SK-N-DZ (cell line): ENCODE data around the gene ZNF280D.

Experiments used
- DNase-seq: peaks from one replicate; pipeline ENCODE4 v3.0.0-alpha.2; 2015; ENCODE audit warnings: low spot score

ZNF280D gene

GRCh38 chr15:56749982-56750381 lies 16.7 kb upstream of the ZNF280D start:
- DNase-seq, result no peak

- no peak for DNase-seq
These were observed 11.7 kb upstream of the ZNF280D start for GRCh38 chr15:56744701-56745683.

GRCh38 chr15:56741541-56741940 lies 8.2 kb upstream of the ZNF280D start:
- no peak for DNase-seq

- DNase-seq, result peak; percentile 11
These were observed 6.8 kb upstream of the ZNF280D start for GRCh38 chr15:56739964-56740640.

GRCh38 chr15:56739474-56739873 lies 6.2 kb upstream of the ZNF280D start:
- DNase-seq, result no peak

GRCh38 chr15:56737791-56738190 lies 4.5 kb upstream of the ZNF280D start:
- no peak for DNase-seq

GRCh38 chr15:56736881-56737707 lies 3.8 kb upstream of the ZNF280D start:
- no peak for DNase-seq

GRCh38 chr15:56736308-56736707 lies 3.0 kb upstream of the ZNF280D start:
- DNase-seq, result no peak

GRCh38 chr15:56735589-56735988 lies 2.3 kb upstream of the ZNF280D start:
- DNase-seq, result no peak

GRCh38 chr15:56734013-56734635 lies 815 bp upstream of the ZNF280D start:
- DNase-seq, result no peak

GRCh38 chr15:56732886-56733135 lies 498 bp downstream of the ZNF280D start:
- DNase-seq, result no peak

GRCh38 chr15:56732135-56732885 lies 999 bp downstream of the ZNF280D start:
- DNase-seq, result peak; percentile 43

GRCh38 chr15:56731548-56731947 lies 1.8 kb downstream of the ZNF280D start:
- DNase-seq, result no peak

- DNase-seq, result no peak
These were observed 3.7 kb downstream of the ZNF280D start for GRCh38 chr15:56729561-56729960.

GRCh38 chr15:56725386-56725785 lies 7.9 kb downstream of the ZNF280D start:
- no peak for DNase-seq

GRCh38 chr15:56724232-56724631 lies 9.1 kb downstream of the ZNF280D start:
- DNase-seq, result no peak

- DNase-seq, result no peak
These were observed 9.5 kb downstream of the ZNF280D start for GRCh38 chr15:56723787-56724186.

GRCh38 chr15:56719774-56720555 lies 13.3 kb downstream of the ZNF280D start:
- DNase-seq, result no peak

GRCh38 chr15:56719021-56719612 lies 14.2 kb downstream of the ZNF280D start:
- no peak for DNase-seq

GRCh38 chr15:56718560-56718959 lies 14.7 kb downstream of the ZNF280D start:
- DNase-seq, result no peak
